Choroid plexus epithelial cell (primary cell): Measurements from ENCODE around the gene PTMS.

ENCODE experiments used
- DNase-seq: peaks from one replicate; pipeline ENCODE4 v3.0.0-alpha.2; 2010; ENCODE audit warnings: low read depth
- H3K4me3 ChIP-seq: 2 replicates; pipeline ENCODE4 v1.5.1; 2011; ENCODE audit warnings: low read depth, mild to moderate bottlenecking, control low read depth, low read length, moderate library complexity
- CTCF ChIP-seq: conservative IDR thresholded peaks from 2 replicates; pipeline ENCODE4 v1.5.1; 2011; ENCODE audit warnings: low read depth, mild to moderate bottlenecking, control low read depth, inconsistent platforms, low read length, moderate library complexity

PTMS gene

DNA sequence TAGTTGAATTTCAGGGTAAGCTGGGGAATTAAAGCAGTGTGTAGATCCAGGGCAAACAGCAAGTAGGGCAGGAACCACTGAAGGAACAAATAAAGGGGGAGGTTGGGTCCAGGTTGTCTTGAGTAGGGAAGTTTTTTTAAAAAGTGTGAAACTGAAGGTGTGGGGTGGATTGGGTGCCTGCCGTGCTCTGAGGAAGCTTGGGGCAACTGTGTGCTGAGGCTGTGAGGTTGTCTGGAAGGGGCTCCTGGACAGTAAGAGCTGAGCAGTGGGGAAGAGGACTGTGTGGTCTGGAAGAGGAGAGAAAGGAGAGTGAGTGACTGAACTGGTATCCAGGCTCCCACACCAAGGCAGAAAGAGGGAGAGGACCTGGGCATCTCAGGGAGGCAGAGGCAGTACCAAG lies 44.6 kb downstream of the PTMS start:
- H3K4me3 ChIP-seq = no peak overlapping the region
- TF ChIP-seq CTCF = no peak
- DNase-seq = no peak

DNA sequence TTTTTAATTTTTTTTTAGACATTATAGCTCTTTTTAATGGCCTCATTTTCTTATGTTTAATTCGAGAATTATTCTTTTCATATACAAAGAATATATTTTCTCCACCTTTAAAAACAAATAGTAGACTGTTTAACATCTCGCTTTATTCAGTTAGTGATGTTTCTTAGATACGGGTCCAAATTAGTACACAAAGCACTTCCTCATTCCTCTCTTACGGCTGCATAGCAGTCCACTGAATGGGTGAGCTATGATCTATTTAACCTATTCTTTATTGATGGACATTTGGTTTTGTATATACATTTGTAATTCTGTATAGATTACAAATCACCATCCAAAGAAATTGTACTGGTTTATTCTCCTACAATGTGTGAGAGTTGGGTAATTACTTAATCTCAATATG lies 47.2 kb downstream of the PTMS start:
- DNase-seq = no peak
- H3K4me3 ChIP-seq = no peak overlapping the region
- no peak for TF ChIP-seq CTCF

- DNase-seq = no peak
- H3K4me3 ChIP-seq = no peak overlapping the region
- TF ChIP-seq CTCF = no peak
Measured at GRCh38 chr12:6816598-6816997, 50.4 kb downstream of the PTMS start.

- no peak overlapping the region for H3K4me3 ChIP-seq
- DNase-seq = no peak
- TF ChIP-seq CTCF = no peak
Measured at GRCh38 chr12:6817098-6817497, 50.9 kb downstream of the PTMS start.

GRCh38 chr12:6817662-6818157 lies 51.5 kb downstream of the PTMS start:
- DNase-seq = no peak
- no peak overlapping the region for H3K4me3 ChIP-seq
- no peak for TF ChIP-seq CTCF

- H3K4me3 ChIP-seq = no peak overlapping the region
- DNase-seq = no peak
- TF ChIP-seq CTCF = no peak
Measured at GRCh38 chr12:6818222-6818621, 52.1 kb downstream of the PTMS start.

DNA sequence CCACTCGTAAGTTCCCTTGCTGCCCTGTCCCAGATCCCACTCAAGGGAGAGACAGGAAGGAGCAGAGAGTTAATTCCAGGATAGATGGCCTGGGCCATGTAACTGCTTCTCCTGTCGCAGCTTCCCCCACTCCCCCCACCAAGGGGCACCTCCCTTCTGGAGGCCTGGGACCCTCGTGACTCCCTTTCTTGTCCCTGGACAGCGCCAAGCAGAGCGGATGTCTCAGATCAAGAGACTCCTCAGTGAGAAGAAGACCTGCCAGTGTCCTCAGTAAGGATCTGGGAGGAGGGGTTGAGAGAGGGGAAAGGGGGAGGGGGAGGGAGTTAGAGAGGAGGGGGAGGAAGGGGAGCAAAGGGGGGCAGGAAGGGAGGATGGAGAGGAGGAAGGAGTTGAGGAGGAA lies 52.5 kb downstream of the PTMS start:
- no peak for TF ChIP-seq CTCF
- H3K4me3 ChIP-seq = no peak overlapping the region
- no peak for DNase-seq
